SU-DHL-6 (cell line): ENCODE results near the gene GPR132.
"Not testable (repeated sequence)": the region's sequence is repeated elsewhere in the genome, so short reads cannot be mapped to it uniquely, and the experiment has no call there.

ENCODE experiments used
- H2AFZ ChIP-seq: fragments of 200-600 bp; sonication (generic); 2 replicates; pipeline ENCODE4 v1.6.1; 2014; ENCODE audit warnings: low read depth, mild to moderate bottlenecking, moderate library complexity, mixed read lengths, antibody characterized with exemption, low read length; ENCODE audit not compliant: severe bottlenecking
- H3F3A ChIP-seq: fragments of 200-600 bp; shearing (Covaris generic); 2 replicates; pipeline ENCODE4 v1.6.0; 2016; ENCODE audit warnings: antibody characterized with exemption, mild to moderate bottlenecking; ENCODE audit not compliant: insufficient read depth
- H3K27ac ChIP-seq: fragments of 200-600 bp; sonication (generic); 2 replicates; pipeline ENCODE4 v1.5.1; 2016; ENCODE audit warnings: low read depth, mild to moderate bottlenecking, low read length, moderate library complexity, mixed read lengths
- H3K27me3 ChIP-seq: fragments of 200-600 bp; sonication (generic), shearing (Covaris generic); 2 replicates; pipeline ENCODE4 v1.6.0; 2014; ENCODE audit warnings: mild to moderate bottlenecking, low read length
- H3K36me3 ChIP-seq: fragments of 200-600 bp; sonication (generic); 2 replicates; pipeline ENCODE4 v1.6.1; 2014; ENCODE audit warnings: mild to moderate bottlenecking, low read length, mixed read lengths
- H3K4me2 ChIP-seq: fragments of 300-600, 200-600 bp; shearing (Covaris generic), sonication (generic); 2 replicates; pipeline ENCODE4 v1.6.0; 2014; ENCODE audit warnings: low read length, low read depth, mild to moderate bottlenecking; ENCODE audit not compliant: poor library complexity, severe bottlenecking
- H3K4me3 ChIP-seq: fragments of 200-600 bp; sonication (generic); 2 replicates; pipeline ENCODE4 v1.5.1; 2014; ENCODE audit warnings: antibody characterized with exemption, low read length, mild to moderate bottlenecking, mixed read lengths; ENCODE audit not compliant: insufficient read depth, poor library complexity, severe bottlenecking
- H3K79me2 ChIP-seq: fragments of 200-600 bp; sonication (generic); 2 replicates; pipeline ENCODE4 v1.6.1; 2014; ENCODE audit warnings: mild to moderate bottlenecking, low read length, moderate library complexity; ENCODE audit not compliant: insufficient read depth
- H3K9ac ChIP-seq: fragments of 200-600 bp; sonication (generic); 2 replicates; pipeline ENCODE4 v1.7.0; 2014; ENCODE audit warnings: mild to moderate bottlenecking, low read length
- H3K9me2 ChIP-seq: fragments of 200-600 bp; sonication (generic); replicated peaks from 2 replicates; pipeline ENCODE4 v1.6.1; 2014; ENCODE audit warnings: low read length; ENCODE audit not compliant: insufficient read depth
- H3K9me3 ChIP-seq: fragments of 200-600 bp; sonication (generic); 2 replicates; pipeline ENCODE4 v1.6.1; 2014; ENCODE audit warnings: low read length, mixed read lengths; ENCODE audit not compliant: insufficient read depth
- H4K20me1 ChIP-seq: fragments of 200-600 bp; sonication (generic); 2 replicates; pipeline ENCODE4 v1.6.1; 2014; ENCODE audit warnings: low read depth, mild to moderate bottlenecking, antibody characterized with exemption, low read length, moderate library complexity, mixed read lengths
- EZH2phosphoT487 ChIP-seq: fragments of 200-600 bp; sonication (generic), shearing (Covaris generic); conservative IDR thresholded peaks from 2 replicates; pipeline ENCODE4 v1.6.1; 2018; ENCODE audit warnings: mild to moderate bottlenecking, antibody characterized with exemption, low read length, moderate library complexity, mixed read lengths
- TF ChIP-seq, protein P1 (sequence below): fragments of 200-600 bp; sonication (generic); IDR thresholded peaks from one replicate; pipeline ENCODE4 v1.5.1; 2017; ENCODE audit warnings: antibody characterized with exemption, mild to moderate bottlenecking, low read length, moderate library complexity; ENCODE audit not compliant: insufficient read depth, poor library complexity, severe bottlenecking

GPR132 gene, protein sequence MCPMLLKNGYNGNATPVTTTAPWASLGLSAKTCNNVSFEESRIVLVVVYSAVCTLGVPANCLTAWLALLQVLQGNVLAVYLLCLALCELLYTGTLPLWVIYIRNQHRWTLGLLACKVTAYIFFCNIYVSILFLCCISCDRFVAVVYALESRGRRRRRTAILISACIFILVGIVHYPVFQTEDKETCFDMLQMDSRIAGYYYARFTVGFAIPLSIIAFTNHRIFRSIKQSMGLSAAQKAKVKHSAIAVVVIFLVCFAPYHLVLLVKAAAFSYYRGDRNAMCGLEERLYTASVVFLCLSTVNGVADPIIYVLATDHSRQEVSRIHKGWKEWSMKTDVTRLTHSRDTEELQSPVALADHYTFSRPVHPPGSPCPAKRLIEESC

DNA sequence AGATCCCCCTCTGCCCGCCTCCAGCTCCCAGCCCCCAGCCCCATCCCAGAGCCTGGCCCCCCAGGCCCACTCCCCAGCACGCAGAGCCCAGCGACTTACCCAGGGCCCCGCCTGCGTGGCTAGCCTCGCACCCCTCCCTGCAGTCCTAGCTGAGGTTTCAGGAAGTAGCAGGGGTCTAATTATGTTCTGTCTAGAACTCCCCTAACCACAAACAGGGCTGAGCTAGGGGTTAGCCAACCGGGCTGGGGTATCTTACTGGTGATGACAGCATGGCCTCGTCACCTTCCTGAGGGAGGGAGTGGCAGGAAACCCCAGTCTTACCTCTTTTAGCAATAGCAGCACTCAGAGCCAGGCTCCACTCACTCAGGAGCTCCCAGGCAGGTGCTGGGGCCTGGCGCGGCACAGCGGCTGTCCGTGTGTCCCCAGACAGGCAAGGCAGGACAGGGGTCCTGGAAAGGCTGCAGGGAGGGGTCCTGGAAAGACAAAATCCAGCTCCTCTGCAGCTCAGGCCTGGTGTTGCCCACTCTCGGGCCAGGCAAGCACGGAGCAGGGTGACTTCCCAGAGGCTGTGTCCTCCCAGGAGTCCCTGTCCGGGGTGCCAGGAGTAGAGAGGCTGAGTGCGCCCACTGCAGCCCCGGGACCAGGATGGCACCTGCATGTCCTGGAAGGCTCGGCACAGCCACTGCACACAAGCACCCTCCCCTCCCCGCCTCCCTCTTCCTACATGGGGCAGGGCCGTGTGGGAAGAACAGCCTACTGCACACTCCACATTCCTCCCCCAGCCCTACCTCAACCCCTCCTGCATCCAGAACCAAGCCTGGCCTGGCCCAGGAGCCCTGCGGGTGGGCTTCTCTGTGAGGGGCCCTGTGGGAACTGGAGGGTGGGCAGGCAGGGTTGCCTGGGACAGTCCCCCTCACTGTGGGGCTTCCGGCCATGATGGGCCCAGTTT lies at the start of gene GPR132:
GPR132 (minus strand) TSS at position 151 of the 949 bp plus-strand sequence. CDS start 10,010 bp downstream, outside the sequence.
- H3K9me3 ChIP-seq = no peaks in the 10 kb centered on the region
- no peaks in the 10 kb centered on the region for H3K79me2 ChIP-seq
- no peaks in the 10 kb centered on the region for H4K20me1 ChIP-seq
- no peak within 1 kb of the TSS for H3K27ac ChIP-seq
- no peak for TF ChIP-seq EZH2phosphoT487
- TF ChIP-seq, protein P1, sequence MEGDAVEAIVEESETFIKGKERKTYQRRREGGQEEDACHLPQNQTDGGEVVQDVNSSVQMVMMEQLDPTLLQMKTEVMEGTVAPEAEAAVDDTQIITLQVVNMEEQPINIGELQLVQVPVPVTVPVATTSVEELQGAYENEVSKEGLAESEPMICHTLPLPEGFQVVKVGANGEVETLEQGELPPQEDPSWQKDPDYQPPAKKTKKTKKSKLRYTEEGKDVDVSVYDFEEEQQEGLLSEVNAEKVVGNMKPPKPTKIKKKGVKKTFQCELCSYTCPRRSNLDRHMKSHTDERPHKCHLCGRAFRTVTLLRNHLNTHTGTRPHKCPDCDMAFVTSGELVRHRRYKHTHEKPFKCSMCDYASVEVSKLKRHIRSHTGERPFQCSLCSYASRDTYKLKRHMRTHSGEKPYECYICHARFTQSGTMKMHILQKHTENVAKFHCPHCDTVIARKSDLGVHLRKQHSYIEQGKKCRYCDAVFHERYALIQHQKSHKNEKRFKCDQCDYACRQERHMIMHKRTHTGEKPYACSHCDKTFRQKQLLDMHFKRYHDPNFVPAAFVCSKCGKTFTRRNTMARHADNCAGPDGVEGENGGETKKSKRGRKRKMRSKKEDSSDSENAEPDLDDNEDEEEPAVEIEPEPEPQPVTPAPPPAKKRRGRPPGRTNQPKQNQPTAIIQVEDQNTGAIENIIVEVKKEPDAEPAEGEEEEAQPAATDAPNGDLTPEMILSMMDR = no peak
- H3K9me2 ChIP-seq = no peaks in the 10 kb centered on the region
- H3K4me3 ChIP-seq = no peak within 1 kb of the TSS
- H3K36me3 ChIP-seq = no peaks in the 10 kb centered on the region
- H3K9ac ChIP-seq = no peak within 1 kb of the TSS
- H3K4me2 ChIP-seq = no peak within 1 kb of the TSS
- H3F3A ChIP-seq = no peaks in the 10 kb centered on the region
- H3K27me3 ChIP-seq = no peaks in the 10 kb centered on the region
- no peak within 1 kb of the TSS for H2AFZ ChIP-seq

DNA sequence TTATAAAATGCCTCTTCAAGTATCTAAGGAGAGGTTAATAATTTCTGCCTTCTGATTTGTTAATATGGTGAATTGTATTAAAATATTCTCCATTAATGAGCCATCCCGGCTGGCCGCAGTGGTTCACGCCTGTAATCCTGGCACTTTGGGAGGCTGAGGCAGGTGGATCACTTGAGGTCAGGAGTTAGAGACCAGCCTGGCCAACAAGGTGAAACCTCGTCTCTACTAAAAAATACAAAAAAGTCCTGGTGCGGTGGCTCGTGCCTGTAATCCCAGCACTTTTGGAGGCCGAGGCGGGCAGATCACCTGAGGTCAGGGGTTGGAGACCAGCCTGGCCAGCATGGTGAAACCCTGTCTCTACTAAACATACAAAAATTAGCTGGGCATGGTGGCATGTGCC lies 44.0 kb upstream of the GPR132 start:
- not testable (repeated sequence) for H2AFZ ChIP-seq, H3K27ac ChIP-seq, H3K36me3 ChIP-seq, H3K9ac ChIP-seq, H3K4me3 ChIP-seq, H4K20me1 ChIP-seq, H3K9me2 ChIP-seq, H3K79me2 ChIP-seq, H3F3A ChIP-seq, H3K4me2 ChIP-seq, H3K27me3 ChIP-seq, H3K9me3 ChIP-seq

DNA sequence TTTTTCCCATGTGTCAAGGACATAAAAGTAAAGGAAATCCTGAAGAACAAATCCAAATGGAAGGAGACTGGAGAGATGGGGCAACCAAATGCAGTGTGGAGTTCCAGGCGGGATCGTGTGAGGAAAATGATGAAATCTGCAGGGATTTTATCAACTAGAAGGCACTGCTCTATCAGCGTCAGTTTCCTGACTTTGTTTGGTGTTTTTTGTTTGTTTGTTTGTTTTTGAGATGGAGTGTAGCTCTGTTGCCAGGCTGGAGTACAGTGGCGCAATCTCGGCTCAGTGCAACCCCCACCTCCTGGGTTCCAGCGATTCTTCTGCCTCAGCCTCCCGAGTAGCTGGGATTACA lies 43.3 kb upstream of the GPR132 start:
- no peak overlapping the region for H3K9ac ChIP-seq
- no peaks in the 10 kb centered on the region for H3K79me2 ChIP-seq
- H3K27me3 ChIP-seq = no peaks in the 10 kb centered on the region
- no peaks in the 10 kb centered on the region for H4K20me1 ChIP-seq
- no peaks in the 10 kb centered on the region for H3F3A ChIP-seq
- no peak overlapping the region for H3K4me2 ChIP-seq
- H3K9me2 ChIP-seq = no peaks in the 10 kb centered on the region
- no peak overlapping the region for H3K4me3 ChIP-seq
- no peak overlapping the region for H2AFZ ChIP-seq
- TF ChIP-seq, protein P1 = no peak
- no peak for TF ChIP-seq EZH2phosphoT487
- H3K36me3 ChIP-seq = no peaks in the 10 kb centered on the region
- no peak overlapping the region for H3K27ac ChIP-seq
- H3K9me3 ChIP-seq = no peaks in the 10 kb centered on the region
